Mesendoderm (in vitro differentiated cells): ENCODE results near the gene ZNF416.

Experiments used
- DNase-seq: peaks from one replicate; pipeline ENCODE4 v3.0.0; 2013
- H2AK5ac ChIP-seq: 2 replicates; pipeline ENCODE4 v1.6.1; 2013; ENCODE audit warnings: low read length, inconsistent platforms
- H2BK120ac ChIP-seq: 2 replicates; pipeline ENCODE4 v1.6.1; 2013; ENCODE audit warnings: low read depth, mild to moderate bottlenecking, low read length, moderate library complexity, mixed read lengths
- H2BK15ac ChIP-seq: replicated peaks from 2 replicates; pipeline ENCODE4 v1.6.1; 2013; ENCODE audit warnings: low read depth, mild to moderate bottlenecking, moderate library complexity
- H2BK5ac ChIP-seq: 2 replicates; pipeline ENCODE4 v1.6.1; 2013; ENCODE audit warnings: low read length, inconsistent platforms
- H3K18ac ChIP-seq: 2 replicates; pipeline ENCODE4 v1.6.1; 2013; ENCODE audit warnings: mild to moderate bottlenecking, low read length, mixed read lengths
- H3K23ac ChIP-seq: one replicate; pipeline ENCODE4 v1.6.1; 2013; ENCODE audit warnings: low read length
- H3K27ac ChIP-seq: 2 replicates; pipeline ENCODE4 v1.5.1; 2013; ENCODE audit warnings: low read depth, mild to moderate bottlenecking, inconsistent platforms, low read length, moderate library complexity
- H3K27me3 ChIP-seq: 2 replicates; pipeline ENCODE4 v1.6.1; 2013; ENCODE audit warnings: low read length, control low read depth, mild to moderate bottlenecking, inconsistent platforms; ENCODE audit not compliant: insufficient read depth, poor library complexity
- H3K36me3 ChIP-seq: 2 replicates; pipeline ENCODE4 v1.6.1; 2013; ENCODE audit warnings: low read length, inconsistent platforms; ENCODE audit not compliant: control insufficient read depth, insufficient read depth
- H3K4ac ChIP-seq: one replicate; pipeline ENCODE4 v1.6.1; 2013; ENCODE audit warnings: low read depth, mild to moderate bottlenecking, low read length, moderate library complexity
- H3K4me1 ChIP-seq: 2 replicates; pipeline ENCODE4 v1.6.1; 2013; ENCODE audit warnings: low read depth, low read length, inconsistent platforms; ENCODE audit not compliant: control insufficient read depth
- H3K4me2 ChIP-seq: 2 replicates; pipeline ENCODE4 v1.6.1; 2013; ENCODE audit warnings: low read length
- H3K4me3 ChIP-seq: 2 replicates; pipeline ENCODE4 v1.5.1; 2013; ENCODE audit warnings: mild to moderate bottlenecking, low read length
- H3K56ac ChIP-seq: one replicate; pipeline ENCODE4 v1.6.1; 2013; ENCODE audit warnings: low read length
- H3K79me1 ChIP-seq: 2 replicates; pipeline ENCODE4 v1.6.1; 2013; ENCODE audit warnings: low read length, inconsistent platforms
- H3K79me2 ChIP-seq: 2 replicates; pipeline ENCODE4 v1.6.1; 2013; ENCODE audit warnings: mild to moderate bottlenecking, low read length; ENCODE audit not compliant: control insufficient read depth, insufficient read depth
- H3K9ac ChIP-seq: 2 replicates; pipeline ENCODE4 v1.6.1; 2013; ENCODE audit warnings: low read length, inconsistent platforms
- H4K5ac ChIP-seq: one replicate; pipeline ENCODE4 v1.6.1; 2013; ENCODE audit warnings: low read length
- H4K8ac ChIP-seq: one replicate; pipeline ENCODE4 v1.6.1; 2013; ENCODE audit warnings: low read depth, mild to moderate bottlenecking, control low read depth, low read length, moderate library complexity
- WGBS: extraction: QIAGEN DNeasy Blood & Tissue Kit; methylation state at CpG from one replicate; pipeline ENCODE4 v1.1.7; 2013; ENCODE audit warnings: low lambda C conversion rate, missing lambda C conversion rate; ENCODE audit not compliant: insufficient coverage; ENCODE audit errors: extremely low coverage; 5-methylcytosine and 5-hydroxymethylcytosine counted together

The ZNF416 gene

DNA sequence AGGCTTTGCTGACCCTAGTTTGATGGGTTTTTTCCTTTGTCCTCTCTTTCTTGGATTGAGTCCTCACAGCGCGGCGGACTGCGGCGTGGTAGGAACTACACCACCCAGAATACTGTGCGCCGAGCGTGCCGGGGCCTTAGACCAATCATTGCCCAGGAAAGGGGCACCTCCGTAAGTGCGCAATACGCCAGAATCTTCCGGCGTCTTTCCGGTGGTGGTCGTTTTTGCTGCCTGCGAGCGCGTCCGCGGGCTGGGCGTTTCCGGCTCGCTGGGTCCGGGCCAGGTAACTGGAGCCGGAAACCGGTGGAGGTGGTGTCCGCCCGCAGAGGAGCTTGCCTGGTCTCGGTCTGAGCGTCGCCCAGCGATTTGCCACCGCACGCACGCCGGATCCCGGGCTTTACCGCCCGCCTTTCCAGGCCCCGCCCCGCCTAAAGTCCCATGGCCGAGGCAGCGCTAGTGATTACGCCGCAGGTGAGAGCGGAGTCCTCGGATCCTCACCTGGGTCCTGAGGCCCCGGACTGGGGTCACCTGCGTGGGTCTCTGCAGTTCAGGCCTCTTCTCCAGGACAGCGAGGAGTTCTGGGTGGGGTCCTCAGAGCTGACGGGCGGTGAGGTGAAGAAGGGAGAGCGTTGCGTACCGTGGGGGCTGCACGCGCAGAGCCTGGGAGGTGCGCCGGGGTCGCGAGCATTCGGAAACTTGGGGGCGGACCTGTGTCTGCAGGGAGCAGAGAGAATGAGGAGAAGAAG is 51.4 kb downstream of the ZNF416 start, which contains the start of gene ZNF549:
Gene ZNF549, plus strand, starts transcription at position 221 of the 746 bp plus-strand sequence. Its CDS starts 218 bp downstream, at position 439.
- no peak within 1 kb of the TSS for H3K18ac ChIP-seq
- no peaks in the 10 kb centered on the region for H3K36me3 ChIP-seq
- peak within 1 kb of the TSS; percentile 64 for H3K4me3 ChIP-seq
- peaks cover 2% of the 10 kb centered on the region for H3K4me1 ChIP-seq
- peak within 1 kb of the TSS; percentile 95 for H3K4me2 ChIP-seq
- H3K79me1 ChIP-seq = peaks cover 20% of the 10 kb centered on the region
- H3K27ac ChIP-seq = peak within 1 kb of the TSS; percentile 39
- H3K4ac ChIP-seq = no peak within 1 kb of the TSS
- no peak within 1 kb of the TSS for H2AK5ac ChIP-seq
- no peak within 1 kb of the TSS for H2BK120ac ChIP-seq
- no CpG with 5 or more reads among the region's 64 CpGs for WGBS
- peak within 1 kb of the TSS; percentile 86 for H3K56ac ChIP-seq
- H3K9ac ChIP-seq = peak within 1 kb of the TSS; percentile 77
- H4K8ac ChIP-seq = peak within 1 kb of the TSS; percentile 56
- H2BK5ac ChIP-seq = no peak within 1 kb of the TSS
- peak; percentile 98 for DNase-seq
- no peak within 1 kb of the TSS for H3K23ac ChIP-seq
- H3K27me3 ChIP-seq = no peaks in the 10 kb centered on the region
- H3K79me2 ChIP-seq = peaks cover 21% of the 10 kb centered on the region
- no peak within 1 kb of the TSS for H2BK15ac ChIP-seq
- no peak within 1 kb of the TSS for H4K5ac ChIP-seq
